Central memory CD8-positive, alpha-beta T cell (primary cell): ENCODE measurements around the gene INTS6.

ENCODE experiments used
- ATAC-seq: fragments of 150-1000 bp; cut with Tn5 transposase; replicated peaks from 2 replicates; pipeline ENCODE4 v1.10.0; 2022; ENCODE audit warnings: mild to moderate bottlenecking, moderate FRiP score, moderate number of reproducible peaks; ENCODE audit not compliant: poor library complexity, severe bottlenecking; ENCODE audit errors: extremely low read depth
- DNase-seq, 2 donors: peaks; one replicate each; pipeline ENCODE4 v3.0.0; 2021; ENCODE audit warnings: low spot score in 2 of 2
- H3K27ac Mint-ChIP-seq: one replicate; pipeline ENCODE4 v1.8.0; 2022; ENCODE audit warnings: low read depth, mild to moderate bottlenecking, moderate library complexity, mixed read lengths
- H3K27me3 Mint-ChIP-seq: one replicate; pipeline ENCODE4 v1.8.0; 2022; ENCODE audit warnings: mixed read lengths
- H3K36me3 Mint-ChIP-seq: one replicate; pipeline ENCODE4 v1.8.0; 2022; ENCODE audit warnings: mild to moderate bottlenecking, moderate library complexity, mixed read lengths; ENCODE audit not compliant: insufficient read depth
- H3K4me1 Mint-ChIP-seq: one replicate; pipeline ENCODE4 v1.8.0; 2022; ENCODE audit warnings: mixed read lengths
- H3K4me3 Mint-ChIP-seq: one replicate; pipeline ENCODE4 v1.8.0; 2022; ENCODE audit warnings: mild to moderate bottlenecking, moderate library complexity, mixed read lengths
- H3K9me3 Mint-ChIP-seq: one replicate; pipeline ENCODE4 v1.8.0; 2022; ENCODE audit warnings: mixed read lengths

INTS6 gene

GRCh38 chr13:51477653-51478324, 25.0 kb upstream of the INTS6 start:
- Mint-ChIP-seq H3K9me3 (no peaks in the 10 kb centered on the region), H3K4me1 (no peaks in the 10 kb centered on the region), H3K27ac (no peak overlapping the region), H3K27me3 (no peaks in the 10 kb centered on the region), H3K36me3 (no peaks in the 10 kb centered on the region), H3K4me3 (no peak overlapping the region)
- DNase-seq (no peak), ATAC-seq (no peak)

GRCh38 chr13:51477149-51477548, 24.3 kb upstream of the INTS6 start:
- Mint-ChIP-seq H3K9me3 (no peaks in the 10 kb centered on the region), H3K4me1 (no peaks in the 10 kb centered on the region), H3K36me3 (no peaks in the 10 kb centered on the region), H3K27ac (no peak overlapping the region), H3K27me3 (no peaks in the 10 kb centered on the region), H3K4me3 (no peak overlapping the region)
- no peak for ATAC-seq
- no peak for DNase-seq

GRCh38 chr13:51475727-51476501, 23.1 kb upstream of the INTS6 start:
- peak overlapping the region; percentile 33 for H3K27ac Mint-ChIP-seq
- ATAC-seq: no peak
- H3K27me3 Mint-ChIP-seq: no peaks in the 10 kb centered on the region

GRCh38 chr13:51469790-51470189, 17.0 kb upstream of the INTS6 start:
- H3K9me3 Mint-ChIP-seq: no peaks in the 10 kb centered on the region
- peaks cover 15% of the 10 kb centered on the region for H3K27me3 Mint-ChIP-seq
- DNase-seq (no peak), ATAC-seq (no peak)
- no peak overlapping the region for H3K27ac Mint-ChIP-seq
- no peaks in the 10 kb centered on the region for H3K4me1 Mint-ChIP-seq
- no peaks in the 10 kb centered on the region for H3K36me3 Mint-ChIP-seq
- H3K4me3 Mint-ChIP-seq: no peak overlapping the region

More at GRCh38 chr13:51475727-51476501, 23.1 kb upstream of the INTS6 start:
- DNase-seq: no peak
- H3K4me3 Mint-ChIP-seq: no peak overlapping the region
- no peaks in the 10 kb centered on the region for H3K36me3 Mint-ChIP-seq
- H3K4me1 Mint-ChIP-seq: no peaks in the 10 kb centered on the region
- no peaks in the 10 kb centered on the region for H3K9me3 Mint-ChIP-seq

- Mint-ChIP-seq H3K27ac (no peak overlapping the region), H3K9me3 (no peaks in the 10 kb centered on the region), H3K27me3 (peaks cover 15% of the 10 kb centered on the region), H3K4me1 (no peaks in the 10 kb centered on the region), H3K4me3 (no peak overlapping the region), H3K36me3 (peaks cover 2% of the 10 kb centered on the region)
- DNase-seq (no peak), ATAC-seq (no peak)
Observed at GRCh38 chr13:51467730-51468129, 14.9 kb upstream of the INTS6 start.

GRCh38 chr13:51465124-51465523, 12.3 kb upstream of the INTS6 start:
- Mint-ChIP-seq H3K27ac (no peak overlapping the region), H3K4me3 (no peak overlapping the region), H3K9me3 (no peaks in the 10 kb centered on the region), H3K27me3 (peaks cover 15% of the 10 kb centered on the region), H3K36me3 (peaks cover 4% of the 10 kb centered on the region), H3K4me1 (no peaks in the 10 kb centered on the region)
- DNase-seq (no peak), ATAC-seq (no peak)

- H3K4me1 Mint-ChIP-seq: peaks cover 29% of the 10 kb centered on the region
- H3K27ac Mint-ChIP-seq: no peak overlapping the region
- no peaks in the 10 kb centered on the region for H3K9me3 Mint-ChIP-seq
- no peaks in the 10 kb centered on the region for H3K27me3 Mint-ChIP-seq
- no peak overlapping the region for H3K4me3 Mint-ChIP-seq
- ATAC-seq (no peak), DNase-seq (no peak)
- H3K36me3 Mint-ChIP-seq: peaks cover 18% of the 10 kb centered on the region
Observed at GRCh38 chr13:51457086-51457815, 4.4 kb upstream of the INTS6 start.

GRCh38 chr13:51456510-51456909, 3.7 kb upstream of the INTS6 start:
- H3K27ac Mint-ChIP-seq: no peak overlapping the region
- H3K4me1 Mint-ChIP-seq: peaks cover 29% of the 10 kb centered on the region
- no peaks in the 10 kb centered on the region for H3K9me3 Mint-ChIP-seq
- DNase-seq: no peak
- H3K36me3 Mint-ChIP-seq: peaks cover 21% of the 10 kb centered on the region
- H3K27me3 Mint-ChIP-seq: no peaks in the 10 kb centered on the region
- ATAC-seq: no peak
- H3K4me3 Mint-ChIP-seq: no peak overlapping the region

- H3K4me1 Mint-ChIP-seq: peaks cover 32% of the 10 kb centered on the region
- H3K27ac Mint-ChIP-seq: peak overlapping the region; percentile 50
- no peaks in the 10 kb centered on the region for H3K9me3 Mint-ChIP-seq
- ATAC-seq: no peak
- no peak overlapping the region for H3K4me3 Mint-ChIP-seq
- H3K27me3 Mint-ChIP-seq: no peaks in the 10 kb centered on the region
- H3K36me3 Mint-ChIP-seq: peaks cover 26% of the 10 kb centered on the region
- DNase-seq: no peak
Observed at GRCh38 chr13:51455532-51455931, 2.7 kb upstream of the INTS6 start.

- Mint-ChIP-seq H3K9me3 (no peaks in the 10 kb centered on the region), H3K27me3 (no peaks in the 10 kb centered on the region), H3K36me3 (peaks cover 32% of the 10 kb centered on the region), H3K4me3 (peak overlapping the region; percentile 81), H3K4me1 (peaks cover 42% of the 10 kb centered on the region), H3K27ac (peak overlapping the region; percentile 94)
- no peak for DNase-seq
- no peak for ATAC-seq
Observed at GRCh38 chr13:51453959-51454703, 1.3 kb upstream of the INTS6 start.

- H3K36me3 Mint-ChIP-seq: peaks cover 32% of the 10 kb centered on the region
- DNase-seq (peak in 1 of 2 donors; percentile 70), ATAC-seq (peak; percentile 34)
- no peaks in the 10 kb centered on the region for H3K9me3 Mint-ChIP-seq
- H3K27me3 Mint-ChIP-seq: no peaks in the 10 kb centered on the region
- peaks cover 43% of the 10 kb centered on the region for H3K4me1 Mint-ChIP-seq
- peak overlapping the region; percentile 81 for H3K4me3 Mint-ChIP-seq
- H3K27ac Mint-ChIP-seq: peak overlapping the region; percentile 94
Observed at GRCh38 chr13:51453207-51453958, 547 bp upstream of the INTS6 start.
